K562 (cell line): ENCODE data around the gene PEAR1. TPM values are rescaled to one million over a fixed set of nuclear protein-coding genes. Genes with fewer than 3 reads are reported as not detected.

ENCODE experiments used
- ARHGAP35 ChIP-seq: fragments of 450-650 bp; IDR thresholded peaks from 2 replicates; pipeline ENCODE4 v1.6.1; 2018; ENCODE audit not compliant: partially characterized antibody
- CBFA2T3 ChIP-seq: fragments of 450-650 bp; IDR thresholded peaks from 2 replicates; pipeline ENCODE4 v1.6.1; 2017
- GATAD2B ChIP-seq: fragments of 450-650 bp; IDR thresholded peaks from 2 replicates; pipeline ENCODE4 v1.6.1; 2017; ENCODE audit warnings: mild to moderate bottlenecking, borderline replicate concordance
- JUND ChIP-seq, 2 experiments: IDR thresholded peaks; 2 replicates in 1 of 2; 3 replicates in 1 of 2; pipeline ENCODE4 v1.6.1; 2011; ENCODE audit warnings: borderline replicate concordance in 2 of 2, low read depth in 2 of 2, low read length in 2 of 2, improper control_type of control experiment in 1 of 2, missing biosample characterization in 1 of 2, missing genetic modification characterization in 1 of 2, missing genetic modification reagents in 1 of 2
- NBN ChIP-seq: fragments of 450-650 bp; IDR thresholded peaks from 2 replicates; pipeline ENCODE4 v1.6.1; 2016; ENCODE audit warnings: low read depth, mild to moderate bottlenecking
- PHF8 ChIP-seq: fragments of 200-600 bp; sonication (generic); IDR thresholded peaks from 2 replicates; pipeline ENCODE4 v1.6.1; 2012; ENCODE audit warnings: mixed run types, mild to moderate bottlenecking, inconsistent platforms, low read length, moderate library complexity, borderline replicate concordance
- SMARCA5 ChIP-seq: fragments of 450-650 bp; IDR thresholded peaks from 2 replicates; pipeline ENCODE4 v1.6.1; 2016
- SREBF2 ChIP-seq: sonication (generic); formaldehyde crosslinking; IDR thresholded peaks from 2 replicates; pipeline ENCODE4 v1.4.0; 2020; ENCODE audit warnings: mild to moderate bottlenecking, missing genetic modification reagents
- TAL1 ChIP-seq: fragments of 450-650 bp; IDR thresholded peaks from 2 replicates; pipeline ENCODE4 v1.6.1; 2016; ENCODE audit warnings: mild to moderate bottlenecking
- ZEB2 ChIP-seq: fragments of 450-650 bp; IDR thresholded peaks from 2 replicates; pipeline ENCODE4 v1.6.1; 2016
- ZNF280B ChIP-seq: fragments of 250-450 bp; sonication (Bioruptor Pico); IDR thresholded peaks from 2 replicates; pipeline ENCODE4 v1.5.1; 2021; ENCODE audit warnings: mild to moderate bottlenecking
- polyA plus RNA-seq, 8 experiments: library from polyadenylated mRNA; depleted of rRNA in 4 of 8; stranded (reverse) in 5 of 8; unstranded in 3 of 8; fragments of >200 nt; fragmentation: Nextera tagmentation in 2 of 8; fragmentation: Illumina TruSeq in 1 of 8; extraction: Ambion mirVana in 2 of 8; extraction: Trizol in 1 of 8; gene quantifications; 2 replicates each; pipeline versions ENCODE4 v1.2.1 to v1.2.3, GENCODE V29; 2011 to 2014; ENCODE audit warnings: inconsistent platforms in 1 of 8, missing spikeins in 1 of 8
- total RNA-seq, 7 experiments: library from RNA; depleted of rRNA in 6 of 7; stranded (reverse); fragments of >200 nt in 6 of 7; fragmentation: Illumina TruSeq in 2 of 7; extraction: Trizol in 2 of 7; gene quantifications; 2 replicates each; pipeline versions ENCODE4 v1.2.1 to v1.2.3, GENCODE V29; 2011 to 2021; ENCODE audit warnings: low replicate concordance in 1 of 7
- TF ChIP-seq, protein P1 (sequence below): sonication (generic); formaldehyde crosslinking; IDR thresholded peaks from 2 replicates; pipeline ENCODE4 v1.8.0; 2023; ENCODE audit warnings: missing genetic modification reagents, mild to moderate bottlenecking, borderline replicate concordance

The PEAR1 gene
- total and polyA plus RNA-seq, 9 of the 15 experiments (the other 6 are each of a cell fraction or from before 2014, with no cell fraction given): 0.87 to 13.9 (median 6.1) TPM

DNA sequence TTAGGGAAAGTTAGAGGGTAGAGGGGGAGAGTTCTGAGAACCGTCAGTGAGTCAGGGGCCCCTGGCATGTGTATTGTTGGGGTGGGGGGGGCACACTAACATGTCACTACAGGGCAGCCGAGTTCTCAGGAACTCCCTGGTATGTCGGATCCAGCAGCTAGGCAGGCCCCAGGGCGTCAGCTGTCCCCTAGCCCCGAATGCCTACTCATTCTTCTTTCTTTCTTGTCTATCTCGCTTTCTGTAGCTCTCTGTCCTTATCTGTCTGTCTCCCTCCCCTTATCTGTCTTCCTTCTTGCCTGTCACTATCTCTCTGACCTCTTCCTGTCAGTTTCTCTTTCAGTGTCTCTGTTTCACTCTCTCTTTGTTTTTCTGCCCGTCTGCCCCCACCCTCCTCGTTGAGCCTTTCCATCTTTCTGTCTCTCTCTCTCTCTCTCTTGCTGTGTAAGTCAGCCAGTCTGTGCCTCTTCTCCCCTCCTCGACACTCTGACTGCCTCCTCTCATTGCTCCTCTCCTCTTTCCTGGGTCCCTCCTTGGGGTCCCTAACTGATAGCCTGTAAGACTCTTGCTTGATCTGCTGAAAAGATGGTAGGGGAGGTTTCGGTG, 30.4 kb upstream of the PEAR1 start (continued):
- TF ChIP-seq, protein P1, sequence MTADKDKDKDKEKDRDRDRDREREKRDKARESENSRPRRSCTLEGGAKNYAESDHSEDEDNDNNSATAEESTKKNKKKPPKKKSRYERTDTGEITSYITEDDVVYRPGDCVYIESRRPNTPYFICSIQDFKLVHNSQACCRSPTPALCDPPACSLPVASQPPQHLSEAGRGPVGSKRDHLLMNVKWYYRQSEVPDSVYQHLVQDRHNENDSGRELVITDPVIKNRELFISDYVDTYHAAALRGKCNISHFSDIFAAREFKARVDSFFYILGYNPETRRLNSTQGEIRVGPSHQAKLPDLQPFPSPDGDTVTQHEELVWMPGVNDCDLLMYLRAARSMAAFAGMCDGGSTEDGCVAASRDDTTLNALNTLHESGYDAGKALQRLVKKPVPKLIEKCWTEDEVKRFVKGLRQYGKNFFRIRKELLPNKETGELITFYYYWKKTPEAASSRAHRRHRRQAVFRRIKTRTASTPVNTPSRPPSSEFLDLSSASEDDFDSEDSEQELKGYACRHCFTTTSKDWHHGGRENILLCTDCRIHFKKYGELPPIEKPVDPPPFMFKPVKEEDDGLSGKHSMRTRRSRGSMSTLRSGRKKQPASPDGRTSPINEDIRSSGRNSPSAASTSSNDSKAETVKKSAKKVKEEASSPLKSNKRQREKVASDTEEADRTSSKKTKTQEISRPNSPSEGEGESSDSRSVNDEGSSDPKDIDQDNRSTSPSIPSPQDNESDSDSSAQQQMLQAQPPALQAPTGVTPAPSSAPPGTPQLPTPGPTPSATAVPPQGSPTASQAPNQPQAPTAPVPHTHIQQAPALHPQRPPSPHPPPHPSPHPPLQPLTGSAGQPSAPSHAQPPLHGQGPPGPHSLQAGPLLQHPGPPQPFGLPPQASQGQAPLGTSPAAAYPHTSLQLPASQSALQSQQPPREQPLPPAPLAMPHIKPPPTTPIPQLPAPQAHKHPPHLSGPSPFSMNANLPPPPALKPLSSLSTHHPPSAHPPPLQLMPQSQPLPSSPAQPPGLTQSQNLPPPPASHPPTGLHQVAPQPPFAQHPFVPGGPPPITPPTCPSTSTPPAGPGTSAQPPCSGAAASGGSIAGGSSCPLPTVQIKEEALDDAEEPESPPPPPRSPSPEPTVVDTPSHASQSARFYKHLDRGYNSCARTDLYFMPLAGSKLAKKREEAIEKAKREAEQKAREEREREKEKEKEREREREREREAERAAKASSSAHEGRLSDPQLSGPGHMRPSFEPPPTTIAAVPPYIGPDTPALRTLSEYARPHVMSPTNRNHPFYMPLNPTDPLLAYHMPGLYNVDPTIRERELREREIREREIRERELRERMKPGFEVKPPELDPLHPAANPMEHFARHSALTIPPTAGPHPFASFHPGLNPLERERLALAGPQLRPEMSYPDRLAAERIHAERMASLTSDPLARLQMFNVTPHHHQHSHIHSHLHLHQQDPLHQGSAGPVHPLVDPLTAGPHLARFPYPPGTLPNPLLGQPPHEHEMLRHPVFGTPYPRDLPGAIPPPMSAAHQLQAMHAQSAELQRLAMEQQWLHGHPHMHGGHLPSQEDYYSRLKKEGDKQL (CRISPR knock-in tag): no peak
- TF ChIP-seq ARHGAP35: peak; percentile 47
- peak; percentile 94 for TF ChIP-seq ZEB2
- peak; percentile 94 for TF ChIP-seq NBN
- no peak for TF ChIP-seq ZNF280B (CRISPR knock-in tag)
- no peak; the same call in 1 of the 2 replicates for TF ChIP-seq PHF8
- peak; percentile 81 for TF ChIP-seq TAL1
- TF ChIP-seq CBFA2T3: peak; percentile 95
- peak; percentile 47; the same call in 1 of the 2 replicates for TF ChIP-seq SMARCA5
- TF ChIP-seq JUND (IDR thresholded peaks at IDR 0.05; ENCODE audit: borderline replicate concordance, low read depth, low read length): peak; percentile 78
- peak; percentile 73; the same call in 2 of the 3 replicates for TF ChIP-seq JUND (tag; IDR thresholded peaks at IDR 0.05; ENCODE audit: borderline replicate concordance, low read depth, low read length)
- TF ChIP-seq SREBF2: no peak
- peak; percentile 80; the same call in 1 of the 2 replicates for TF ChIP-seq GATAD2B
